Tibial nerve (tissue), 4 donors: Measurements from ENCODE around the gene CALCOCO1.

Experiments used
- CTCF ChIP-seq, 5 experiments: fragments of 200-600 bp in 3 of 5; fragments of 450-650 bp in 2 of 5; sonication (generic) in 3 of 5; IDR thresholded peaks; one replicate each; pipeline ENCODE4 v1.5.1; 2016 to 2019; ENCODE audit warnings: antibody characterized with exemption in 5 of 5, mild to moderate bottlenecking in 3 of 5, moderate library complexity in 2 of 5
- EP300 ChIP-seq, 2 donors: sonication (generic); formaldehyde crosslinking; IDR thresholded peaks; one replicate each; pipeline ENCODE4 v1.6.1; 2017; ENCODE audit warnings: antibody characterized with exemption in 2 of 2, mild to moderate bottlenecking in 1 of 2
- POLR2A ChIP-seq, 2 donors: fragments of 450-650 bp; IDR thresholded peaks; one replicate each; pipeline ENCODE4 v1.6.1; 2017; ENCODE audit warnings: antibody characterized with exemption in 2 of 2, mild to moderate bottlenecking in 2 of 2, moderate library complexity in 2 of 2

- TF ChIP-seq POLR2A (IDR thresholded peaks at IDR 0.05) (no peak), EP300 (IDR thresholded peaks at IDR 0.05) (no peak), CTCF (IDR thresholded peaks at IDR 0.05) (no peak)
These were observed 9.3 kb upstream of the CALCOCO1 start for GRCh38 chr12:53736592-53736991.
